ENCODE measurements around the gene GAPT.
"Not testable (repeated sequence)": the region's sequence is repeated elsewhere in the genome, so short reads cannot be mapped to it uniquely, and the experiment has no call there.

Gene GAPT

GRCh38 chr5:58503390-58504046, 12.3 kb downstream of the GAPT start:
- no peak for DNase-seq (ENCODE audit: low read depth, low spot score)

DNA sequence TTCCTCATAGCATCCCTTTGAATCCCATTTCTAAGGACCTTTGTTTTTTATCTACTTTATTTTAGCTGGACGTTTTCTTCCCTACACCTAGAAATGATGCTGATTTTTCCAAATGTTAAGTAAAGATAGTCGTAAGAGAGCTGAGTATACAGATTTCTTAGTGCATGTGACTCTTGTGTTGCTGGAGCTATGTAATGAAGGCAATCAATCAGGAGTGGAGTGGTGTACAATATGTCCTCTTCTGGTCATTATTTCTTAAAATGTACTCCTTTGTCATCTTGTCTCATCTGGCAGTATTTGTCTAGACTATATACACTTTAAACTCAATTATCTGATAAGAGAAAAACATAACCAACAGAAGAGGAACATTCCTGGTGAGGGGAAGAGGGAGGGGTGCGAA, 13.5 kb downstream of the GAPT start:
- no peak for DNase-seq (ENCODE audit: low read depth, low spot score)

GRCh38 chr5:58505502-58505901, 14.3 kb downstream of the GAPT start:
- DNase-seq (ENCODE audit: low read depth, low spot score), result no peak

- no peak for DNase-seq (ENCODE audit: low read depth, low spot score)
These were observed 14.9 kb downstream of the GAPT start for GRCh38 chr5:58505971-58506640.

DNA sequence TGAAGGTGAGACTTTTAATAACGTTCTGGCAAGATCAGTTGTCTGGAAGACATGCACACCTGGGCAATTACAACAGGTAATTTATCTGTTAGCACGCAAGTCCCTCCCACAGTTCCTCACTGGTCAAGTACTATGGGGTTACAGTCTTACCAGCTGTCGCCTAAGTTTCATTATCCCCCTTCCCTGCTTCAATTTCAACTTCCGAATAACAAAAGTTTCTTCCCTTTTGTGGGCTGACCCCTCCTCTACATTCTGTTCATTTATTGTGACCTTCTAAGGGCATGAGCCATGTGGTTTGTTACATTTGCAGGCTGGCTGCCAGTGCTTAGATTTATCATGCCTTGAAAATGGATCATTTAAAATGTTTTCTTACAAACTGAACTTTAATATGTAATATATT, 16.5 kb downstream of the GAPT start:
- DNase-seq (ENCODE audit: low read depth, low spot score), result no peak

GRCh38 chr5:58517198-58517597, 26.0 kb downstream of the GAPT start:
- no peak for DNase-seq (ENCODE audit: low read depth, low spot score)

DNA sequence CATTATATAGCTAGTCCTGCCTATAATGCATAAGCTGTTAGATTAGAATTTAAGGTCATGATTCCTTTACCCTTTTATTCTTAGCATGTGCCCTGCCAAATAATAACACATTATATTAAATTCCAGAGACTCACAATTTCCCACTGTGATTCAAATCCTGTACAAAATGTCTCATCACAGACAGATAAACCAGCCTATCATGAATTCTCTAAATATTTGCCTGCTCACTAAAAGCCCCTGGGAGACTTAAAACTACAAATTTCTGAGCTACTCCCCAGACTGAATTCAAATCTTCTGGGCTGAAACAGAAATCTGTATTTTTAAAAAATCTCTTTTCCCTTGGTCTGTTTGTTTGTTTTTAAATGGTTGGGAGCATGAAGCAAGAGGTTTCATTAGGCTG, 32.7 kb downstream of the GAPT start:
- DNase-seq (ENCODE audit: low read depth, low spot score), result no peak

DNA sequence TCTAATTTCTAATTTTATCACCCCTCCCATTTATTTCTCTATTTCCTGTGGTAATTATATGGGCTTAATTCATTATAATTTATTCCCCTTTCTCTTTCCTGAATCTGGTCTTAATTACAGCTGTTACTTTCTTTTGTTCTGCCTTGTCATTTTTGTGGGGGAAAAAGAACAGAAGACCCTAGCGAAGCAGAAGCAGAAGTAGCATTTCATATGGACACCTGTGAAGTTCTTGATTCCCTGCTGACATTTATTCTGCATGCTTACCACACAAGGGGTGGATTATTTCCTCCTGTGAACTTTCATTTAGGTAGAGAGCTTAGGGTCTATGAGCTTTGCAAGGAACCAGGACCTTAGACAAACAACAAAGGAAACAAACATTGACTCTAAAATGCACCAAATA, 33.3 kb downstream of the GAPT start:
- no peak for DNase-seq (ENCODE audit: low read depth, low spot score)

- no peak for DNase-seq (ENCODE audit: low read depth, low spot score)
These were observed 39.8 kb downstream of the GAPT start for GRCh38 chr5:58530942-58531490.

DNA sequence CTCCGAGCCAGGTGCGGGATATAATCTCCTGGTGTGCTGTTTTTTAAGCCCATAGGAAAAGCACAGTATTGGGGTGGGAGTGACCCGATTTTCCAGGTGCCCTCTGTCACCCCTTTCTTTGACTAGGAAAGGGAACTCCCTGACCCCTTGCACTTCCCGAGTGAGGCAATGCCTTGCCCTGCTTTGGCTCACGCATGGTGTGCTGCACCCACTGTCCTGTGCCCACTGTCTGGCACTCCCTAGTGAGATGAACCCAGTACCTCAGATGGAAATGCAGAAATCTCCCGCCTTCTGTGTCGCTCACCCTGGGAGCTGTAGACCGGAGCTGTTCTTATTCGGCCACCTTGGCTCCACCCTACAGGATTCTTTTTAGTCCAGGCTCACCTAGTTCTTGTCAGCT, 50.7 kb downstream of the GAPT start:
- not testable (repeated sequence) for DNase-seq (ENCODE audit: low read depth, low spot score)

DNA sequence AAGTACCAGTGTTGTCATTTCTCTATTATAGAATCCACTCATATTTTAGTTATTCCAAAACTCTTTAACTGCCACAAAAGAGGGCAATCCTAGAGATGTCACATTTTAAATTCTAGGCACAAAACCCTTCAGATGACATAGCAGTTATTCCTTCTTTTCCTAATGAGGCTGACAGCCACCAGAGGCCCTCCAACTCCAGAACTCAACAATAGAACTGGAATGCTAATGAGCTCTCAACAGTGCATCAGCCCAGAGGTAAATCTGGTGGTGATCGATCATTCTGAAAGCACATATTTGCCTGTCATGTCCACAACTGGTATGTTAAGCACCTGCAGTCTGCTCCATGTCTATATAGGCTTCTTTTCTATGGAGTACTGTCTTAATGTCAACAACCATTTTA, 51.5 kb downstream of the GAPT start:
- no peak for DNase-seq (ENCODE audit: low read depth, low spot score)

GRCh38 chr5:58543723-58544122, 52.5 kb downstream of the GAPT start:
- DNase-seq (ENCODE audit: low read depth, low spot score), result no peak

GRCh38 chr5:58544195-58544594, 53.0 kb downstream of the GAPT start:
- no peak for DNase-seq (ENCODE audit: low read depth, low spot score)

GRCh38 chr5:58544926-58545325, 53.7 kb downstream of the GAPT start:
- no peak for DNase-seq (ENCODE audit: low read depth, low spot score)

DNA sequence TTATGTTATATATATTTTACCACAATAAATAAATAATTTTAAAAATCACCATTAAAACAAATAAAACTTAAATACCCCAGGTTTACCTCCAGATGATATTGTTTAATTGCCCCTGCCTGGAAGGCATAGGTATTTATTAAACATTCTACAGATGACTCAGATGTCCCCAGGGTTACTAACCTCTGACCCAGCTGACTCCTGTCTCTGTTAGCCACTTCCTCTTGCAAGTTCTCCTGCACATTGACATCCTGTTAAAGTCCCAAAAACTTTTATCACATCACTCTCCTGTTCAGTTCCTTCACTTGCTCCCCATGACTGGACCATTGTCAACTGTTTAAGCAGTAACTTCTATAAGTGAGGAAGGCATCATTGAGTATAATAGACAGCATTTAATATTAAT, 54.7 kb downstream of the GAPT start:
- DNase-seq (ENCODE audit: low read depth, low spot score), result no peak
